Muscle of back (tissue), 11 donors: ENCODE measurements around the gene ISCA2. TPM values are rescaled to one million over a fixed set of nuclear protein-coding genes. Genes with fewer than 3 reads are reported as not detected.
A peak's percentile ranks its signal among the peaks of the same experiment; 100 is the strongest.

Experiments used
- DNase-seq, 3 donors: peaks; one replicate each; pipeline versions ENCODE4 v3.0.0 to v3.0.0-alpha.2; 2013
- polyA plus RNA-seq, 10 donors: library from polyadenylated mRNA; unstranded; fragments of 120-200 nt; gene quantifications; one replicate each; pipeline ENCODE4 v1.2.1, GENCODE V29; 2013; ENCODE audit not compliant: insufficient read length in 10 of 10

The ISCA2 gene
- polyA plus RNA-seq, 10 donors: 22.7 to 27.8 (median 25.1) TPM

DNA sequence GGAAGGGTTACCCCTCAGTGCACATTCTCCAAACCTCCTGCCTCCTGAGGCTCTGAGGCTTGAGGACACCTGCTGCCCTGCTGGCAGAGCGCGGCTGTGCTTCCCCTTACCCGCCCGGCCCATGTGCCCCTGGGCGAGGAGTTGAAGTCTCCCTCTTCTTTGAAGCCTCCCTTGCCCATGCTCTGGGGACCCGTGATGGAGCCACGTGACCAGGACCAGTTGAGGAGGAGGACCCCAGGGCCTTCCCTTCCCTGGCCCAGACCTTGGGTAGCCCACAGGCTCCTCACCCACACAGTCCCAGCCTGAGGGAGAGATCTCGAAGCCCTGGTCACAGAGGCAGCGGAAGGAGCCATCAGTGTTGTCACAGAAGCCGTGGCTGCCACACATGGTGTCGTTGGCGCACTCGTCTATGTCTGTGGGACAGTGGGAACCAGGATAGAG, 12.9 kb downstream of the ISCA2 start:
- no peak for DNase-seq

DNA sequence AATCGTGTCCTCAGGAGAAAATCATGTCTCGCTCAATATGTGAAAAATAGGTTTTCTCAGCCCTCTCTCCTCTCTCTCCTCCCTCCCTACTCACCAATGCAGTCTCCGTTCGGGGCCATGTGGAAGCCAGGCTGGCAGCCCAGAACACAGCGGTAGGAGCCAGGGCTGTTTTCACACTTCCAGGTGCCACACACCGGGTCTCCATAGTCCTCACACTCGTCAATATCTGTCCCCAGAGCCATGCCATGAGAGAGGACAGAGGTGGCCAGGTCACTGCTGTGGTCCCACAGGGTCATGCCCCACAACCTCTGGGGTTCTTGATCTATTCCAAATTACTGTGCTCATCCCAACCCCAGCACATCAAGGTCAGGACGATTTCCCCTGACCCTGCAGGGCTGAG, 13.5 kb downstream of the ISCA2 start:
- no peak for DNase-seq

DNA sequence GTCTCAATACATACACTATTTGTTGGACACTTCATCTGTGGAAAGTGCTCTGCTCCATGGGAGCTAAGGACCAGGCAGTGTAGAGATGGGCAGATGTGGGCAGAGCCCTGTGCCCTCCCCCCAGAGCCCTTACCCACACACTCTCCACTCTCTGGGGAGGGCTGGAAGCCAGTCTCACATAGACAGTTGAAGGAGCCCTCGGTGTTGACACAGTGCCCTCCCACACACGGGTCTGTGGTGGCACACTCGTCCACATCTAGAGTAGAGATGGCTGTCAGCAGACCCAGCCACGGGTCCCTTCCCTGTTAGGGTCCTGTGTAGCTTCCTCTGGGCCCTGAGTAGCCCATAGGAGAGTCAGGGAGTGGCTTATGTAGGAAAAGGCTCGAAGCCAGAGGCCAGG, 14.3 kb downstream of the ISCA2 start:
- DNase-seq: no peak

DNA sequence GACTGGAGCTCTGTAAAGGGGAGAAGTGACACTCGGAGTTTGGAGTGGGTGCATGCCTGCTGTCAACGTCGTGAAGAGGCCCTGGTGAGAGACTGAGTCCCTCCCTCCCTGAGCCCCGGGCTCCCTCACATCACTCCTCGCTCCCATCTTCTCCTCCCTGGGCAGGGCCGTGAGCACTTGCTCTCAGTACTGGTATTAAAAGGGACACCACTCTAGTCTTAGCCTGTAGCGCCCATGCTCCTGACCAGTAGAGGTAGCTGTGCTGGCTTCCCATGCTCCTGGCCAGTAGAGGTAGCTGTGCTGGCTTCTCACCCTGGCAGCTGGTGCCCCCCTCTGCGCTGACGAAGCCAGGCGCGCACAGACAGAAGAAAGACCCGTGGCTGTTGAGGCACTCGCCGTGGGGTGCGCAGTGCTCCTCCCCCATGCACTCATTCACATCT, 14.7 kb downstream of the ISCA2 start:
- no peak for DNase-seq

DNA sequence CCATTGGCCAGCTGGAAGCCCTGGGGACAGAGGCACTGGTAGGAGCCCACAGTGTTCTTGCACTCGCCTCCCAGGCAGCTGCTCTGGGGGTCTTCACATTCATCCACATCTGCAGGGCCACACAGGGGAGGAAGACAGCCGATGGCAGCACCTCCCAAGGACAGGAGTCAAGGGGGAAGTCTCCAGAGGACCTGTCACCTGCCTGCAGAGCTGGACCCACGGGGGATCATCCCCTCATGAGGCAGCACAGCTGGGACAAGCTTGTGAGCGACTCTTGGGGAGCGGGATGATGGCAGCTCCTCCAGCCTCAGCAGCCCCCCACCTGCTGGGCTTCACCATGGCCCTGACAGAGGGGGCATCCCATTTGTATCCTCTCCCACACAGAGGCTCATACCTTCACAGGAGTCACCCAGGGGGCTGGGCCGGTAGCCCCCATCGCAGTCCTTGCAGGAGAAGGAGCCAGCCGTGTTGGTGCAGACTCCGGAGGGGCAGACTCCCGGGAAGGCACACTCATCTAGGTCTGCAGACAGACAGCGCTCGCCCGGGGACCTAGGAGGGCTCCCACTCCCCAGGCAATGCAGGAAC, 15.4 kb downstream of the ISCA2 start:
- DNase-seq: no peak

DNA sequence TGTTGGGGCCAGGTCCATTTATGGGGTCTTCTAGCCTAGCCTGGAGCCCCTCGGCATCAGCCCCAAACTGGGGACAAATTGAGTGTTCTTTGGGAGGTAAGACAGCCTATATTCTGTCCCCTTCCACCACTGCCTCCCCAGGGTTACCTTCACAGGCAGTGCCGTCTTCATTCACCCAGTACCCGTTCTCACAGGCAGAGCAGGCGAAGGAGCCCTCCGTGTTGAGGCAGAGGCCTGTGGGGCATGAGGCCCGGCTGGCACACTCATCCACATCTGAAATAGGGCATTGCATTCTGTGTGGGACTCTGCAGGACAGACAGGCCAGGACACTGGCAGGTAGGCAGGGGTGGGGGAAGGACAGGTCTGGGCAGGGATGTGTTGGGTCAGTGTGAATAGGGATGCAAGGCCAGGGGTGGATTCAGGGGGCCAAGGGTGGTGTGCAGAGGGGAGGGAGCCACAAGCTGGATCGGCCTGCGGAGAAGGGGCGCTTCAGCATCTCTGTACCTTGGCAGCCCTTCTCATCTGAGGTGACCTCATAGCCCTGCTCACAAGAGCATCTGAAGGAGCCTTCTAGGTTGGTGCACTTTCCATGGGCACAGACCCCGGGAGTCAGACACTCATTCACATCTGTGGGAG, 16.1 kb downstream of the ISCA2 start:
- DNase-seq: no peak

DNA sequence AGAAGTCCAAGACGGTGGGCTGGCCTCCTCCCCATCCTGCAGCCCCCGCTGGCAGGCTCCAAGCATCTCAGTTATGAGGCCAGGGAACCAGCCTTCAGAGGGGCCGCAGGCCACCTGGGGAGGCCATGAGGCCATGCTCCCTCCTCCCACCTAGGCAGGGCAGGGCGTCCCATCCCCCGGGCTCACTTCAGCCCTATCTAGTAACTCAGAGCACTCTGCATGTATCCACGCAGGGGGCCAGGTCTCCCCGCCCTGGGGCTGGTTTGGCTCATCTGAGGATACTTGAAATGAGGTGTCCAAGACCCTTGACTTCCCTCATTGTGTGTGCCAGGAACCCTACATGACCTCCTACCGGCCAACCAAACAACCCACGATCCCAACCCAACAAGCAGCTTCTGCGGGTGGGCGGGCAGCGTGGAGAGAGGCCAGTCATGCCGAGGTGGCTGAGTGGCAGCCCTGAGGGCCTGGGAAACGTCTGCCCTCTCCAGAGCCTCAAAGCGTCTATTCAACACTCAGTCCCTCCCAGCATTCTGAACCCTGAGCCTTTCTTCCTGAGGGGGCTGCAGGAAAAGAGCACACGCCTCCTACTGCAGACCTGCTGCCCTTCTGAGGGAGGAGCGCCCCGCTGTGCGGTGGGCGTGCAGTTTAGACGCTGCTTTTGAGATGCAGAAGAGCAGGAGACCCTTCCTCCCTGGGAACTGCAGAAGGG, 16.8 kb downstream of the ISCA2 start:
- no peak for DNase-seq

DNA sequence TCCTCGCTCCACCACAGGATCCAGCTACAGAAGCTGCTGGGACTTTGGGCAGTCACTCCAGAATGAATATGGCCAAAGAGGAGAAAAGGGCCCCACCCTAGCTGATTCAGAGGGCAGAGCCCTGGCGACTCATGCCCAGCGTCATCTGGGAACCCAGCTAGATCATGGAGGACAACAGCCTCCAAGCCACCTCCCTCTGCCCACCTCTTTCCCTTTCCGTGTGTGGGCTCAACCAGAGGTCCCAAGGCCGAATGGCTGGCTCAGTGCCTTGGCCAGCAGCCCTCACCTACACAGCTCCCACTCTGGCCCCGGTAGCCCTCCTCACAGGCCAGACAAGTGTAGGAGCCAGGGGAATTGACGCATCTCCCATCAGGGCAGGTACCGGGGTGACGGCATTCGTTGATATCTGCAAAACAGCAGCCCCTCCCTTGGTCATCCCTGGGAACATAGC, 17.4 kb downstream of the ISCA2 start:
- no peak for DNase-seq

DNA sequence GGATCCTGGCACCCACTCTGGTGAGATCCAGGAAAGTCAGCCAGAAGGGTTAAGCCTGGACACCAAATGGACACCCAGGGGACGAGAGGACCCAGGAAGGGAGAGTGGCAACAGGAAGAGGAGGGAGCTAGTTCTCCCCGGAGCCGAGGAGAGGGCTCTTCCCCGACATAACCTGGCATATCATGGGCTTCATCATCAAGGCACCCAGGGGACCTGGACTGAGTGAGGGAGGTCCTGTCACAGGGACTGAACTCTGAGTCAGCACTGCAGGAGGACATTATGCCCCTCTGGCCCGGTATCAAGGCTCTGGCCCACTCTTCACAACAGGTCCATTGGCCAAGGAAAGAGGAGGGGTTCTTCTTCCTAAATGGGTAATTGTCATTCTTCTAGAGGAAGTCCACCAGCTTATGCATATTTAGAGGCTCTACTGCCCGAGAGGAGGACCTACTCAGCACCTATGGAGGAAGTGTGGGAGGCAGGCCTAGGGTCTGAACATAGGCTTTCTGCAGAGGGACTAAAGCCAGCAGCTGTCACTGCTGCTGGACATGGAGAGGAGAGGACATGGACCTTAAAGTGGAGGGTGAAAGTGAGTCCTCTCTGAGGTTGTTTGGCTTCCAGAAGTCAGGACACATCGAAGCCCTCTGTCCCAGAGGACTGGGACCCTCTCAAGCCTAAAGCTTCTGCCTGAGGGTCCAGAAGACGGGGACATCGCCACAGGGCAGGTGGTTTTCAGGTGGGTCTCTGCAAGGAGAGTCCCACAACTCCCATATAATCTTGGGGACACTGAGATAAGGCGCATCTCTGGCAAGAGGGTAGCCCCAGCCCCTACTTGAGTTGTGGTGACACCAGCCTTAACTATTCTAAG, 18.6 kb downstream of the ISCA2 start:
- DNase-seq: no peak

DNA sequence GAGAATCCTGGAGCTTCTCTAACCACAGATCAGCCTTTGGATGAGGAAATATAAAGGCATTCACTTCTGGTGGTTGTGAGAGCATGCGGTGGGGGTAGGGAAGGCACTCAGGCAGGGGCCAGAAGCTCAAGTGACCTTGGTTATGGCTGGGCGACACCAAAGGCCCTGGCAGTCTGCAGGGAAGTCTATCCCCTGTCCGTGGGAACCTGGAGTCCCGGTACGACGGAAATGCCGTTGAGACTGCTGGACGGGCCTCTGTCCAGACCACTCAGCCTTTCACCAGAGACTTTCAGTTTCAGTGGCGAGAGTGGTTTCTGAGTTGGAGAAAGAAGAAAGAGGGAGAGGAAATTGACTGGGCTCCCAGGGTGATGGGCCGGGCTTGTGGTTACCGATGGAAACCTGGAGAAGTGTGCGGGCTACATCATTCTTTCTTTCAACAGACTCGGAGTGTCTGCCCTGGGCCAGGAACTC, 20.9 kb downstream of the ISCA2 start:
- DNase-seq: peak; percentile 22 to 52 (median 27)

DNA sequence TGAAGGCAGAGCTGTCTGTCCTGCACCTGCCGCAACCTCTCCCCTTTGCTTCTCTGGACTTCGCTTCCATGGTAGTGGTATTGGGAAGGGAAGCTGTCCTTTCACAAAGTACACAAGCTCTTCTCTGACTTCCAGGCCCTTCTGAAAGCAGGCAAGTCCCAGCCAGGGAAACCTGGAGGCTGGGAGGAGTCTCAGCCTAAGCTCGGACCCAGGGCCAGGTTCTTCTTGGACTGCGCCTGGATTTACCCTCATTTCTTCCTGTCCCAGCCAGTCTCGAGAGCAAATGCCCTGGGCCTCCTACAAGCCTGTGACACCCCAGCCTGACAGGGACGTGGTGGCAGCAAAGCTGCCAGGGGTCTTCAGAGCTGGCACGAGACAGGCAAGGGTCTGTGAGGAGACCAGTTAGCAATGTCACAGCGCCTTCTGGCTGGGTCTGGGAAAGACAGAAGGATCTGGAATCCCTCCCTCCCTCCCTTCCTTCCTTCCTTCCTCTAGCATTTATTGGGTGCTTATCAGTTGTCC, 22.4 kb downstream of the ISCA2 start:
- no peak for DNase-seq

DNA sequence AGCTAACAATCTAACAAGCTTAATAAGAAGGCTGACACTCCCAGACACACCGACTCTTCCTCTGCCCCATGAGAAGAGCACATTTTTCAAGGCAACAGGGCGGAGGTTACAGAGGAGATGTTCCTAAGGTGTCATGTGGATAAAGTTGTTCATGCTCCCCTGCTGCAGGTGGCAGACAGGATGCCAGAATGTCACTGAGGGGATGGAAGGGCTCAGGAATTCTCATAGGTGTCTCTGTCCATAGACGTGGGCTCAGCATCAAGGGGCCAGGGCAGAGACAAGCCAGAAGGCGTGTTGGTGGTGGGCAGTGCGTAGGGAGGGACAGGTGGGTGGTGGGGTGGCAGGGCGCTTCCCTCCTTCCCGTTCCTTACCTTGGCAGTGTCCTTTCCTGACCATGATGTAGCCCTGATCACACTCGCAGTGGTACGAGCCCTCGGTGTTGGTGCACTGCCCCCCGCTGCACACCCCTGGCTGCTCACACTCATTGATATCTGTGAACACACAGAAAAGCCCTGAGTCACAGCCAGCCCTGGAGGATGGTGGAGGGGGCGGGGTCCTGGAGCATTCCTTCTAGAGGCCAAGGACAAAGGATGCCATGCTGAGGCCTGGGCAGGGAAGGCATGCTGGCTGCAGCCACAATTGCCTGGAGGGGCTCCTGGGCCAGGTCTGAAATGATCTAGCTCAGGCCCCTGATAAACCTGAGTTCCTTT, 23.0 kb downstream of the ISCA2 start:
- DNase-seq: no peak

DNA sequence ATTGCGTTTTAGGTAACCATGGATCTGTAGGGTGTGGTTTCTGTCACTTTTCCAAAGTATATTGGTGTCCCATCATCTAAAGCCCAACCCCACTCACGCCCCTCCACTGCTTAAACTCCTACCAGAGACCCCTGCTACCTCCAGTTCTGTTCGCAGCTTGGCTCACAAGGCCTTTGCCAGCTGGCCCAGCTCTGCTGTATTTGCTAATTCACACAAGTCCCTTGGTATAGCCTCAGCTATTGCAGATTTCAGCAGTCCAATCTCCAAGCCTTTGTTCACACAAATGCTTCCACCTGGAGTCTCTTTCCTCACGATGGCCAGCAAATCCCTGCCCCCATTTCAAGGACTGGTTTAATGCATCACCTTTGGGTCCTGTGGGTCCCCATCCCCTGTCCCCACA, 24.2 kb downstream of the ISCA2 start:
- peak in 1 of 3 donors; percentile 30 for DNase-seq

DNA sequence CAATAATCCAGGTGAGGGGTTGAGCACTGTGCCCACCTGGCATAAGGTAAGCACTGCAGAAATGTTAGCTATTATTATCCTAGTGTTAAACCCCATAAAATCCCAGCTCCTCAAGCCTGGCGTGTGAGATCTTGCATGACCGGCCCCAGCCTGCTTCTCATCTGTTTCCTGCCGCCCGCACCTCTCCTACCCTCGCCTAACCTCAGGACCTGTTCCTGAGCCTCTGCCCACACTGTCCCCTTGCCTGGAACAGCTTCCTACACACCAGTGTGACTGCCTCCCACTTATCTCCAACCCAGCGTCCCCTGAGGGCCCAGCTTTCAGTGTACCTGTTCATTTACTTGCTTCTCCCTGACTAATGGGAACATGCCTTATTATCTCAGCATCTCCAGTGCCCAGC, 24.7 kb downstream of the ISCA2 start:
- no peak for DNase-seq

DNA sequence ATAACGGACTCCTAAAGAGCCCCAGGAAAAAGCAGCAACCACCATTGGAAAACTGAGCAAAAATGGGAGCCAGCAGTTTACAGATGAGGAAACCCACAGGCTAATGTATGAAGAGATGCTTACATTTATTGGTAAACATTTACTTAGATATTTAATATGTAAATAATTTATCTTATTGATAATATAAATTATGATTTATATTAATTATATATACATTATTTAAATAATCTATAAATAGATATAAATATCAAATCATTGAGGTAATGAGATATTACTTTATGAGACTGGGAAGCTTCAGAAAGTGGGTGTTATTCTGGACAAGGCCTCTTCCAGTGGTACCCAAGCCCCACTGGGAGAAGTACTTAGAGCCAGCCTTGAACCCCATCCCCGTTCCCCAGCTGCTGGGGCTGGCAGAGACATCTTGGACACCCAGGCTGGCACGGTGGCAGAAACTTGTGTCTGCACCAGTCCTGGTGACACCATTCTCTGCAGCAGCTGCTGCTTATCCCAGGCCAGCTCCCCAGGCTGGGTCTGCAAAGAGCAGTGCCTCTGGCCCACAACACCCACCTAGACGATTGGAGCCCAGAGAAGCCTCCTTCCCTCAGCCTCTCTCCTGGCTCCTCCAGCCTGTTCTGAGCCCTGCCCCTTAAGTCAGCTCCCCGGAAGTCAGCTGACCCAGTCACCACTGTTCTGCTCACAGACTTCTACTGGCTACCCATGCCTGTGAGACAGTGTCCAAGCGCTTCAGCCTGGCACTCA, 25.9 kb downstream of the ISCA2 start:
- no peak for DNase-seq

DNA sequence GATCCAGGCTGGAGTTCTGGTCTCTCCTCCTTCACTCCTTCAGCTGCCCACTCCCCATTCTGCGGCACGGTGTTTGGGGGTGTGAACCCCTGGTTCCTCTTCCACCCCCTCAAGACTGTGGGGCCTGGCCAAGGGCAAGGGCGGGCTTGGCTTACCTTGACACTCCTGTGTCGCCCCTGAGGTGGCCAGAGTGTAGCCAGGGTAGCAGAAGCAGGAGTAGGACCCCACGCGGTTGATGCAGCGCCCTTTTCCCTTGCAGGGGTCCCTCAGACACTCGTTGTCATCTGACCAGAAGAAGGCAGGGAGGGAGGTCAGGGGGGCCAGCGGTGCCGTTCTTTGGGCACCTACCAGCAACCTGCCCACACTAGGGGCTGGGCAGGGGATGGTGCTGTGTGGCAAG, 28.2 kb downstream of the ISCA2 start:
- no peak for DNase-seq

DNA sequence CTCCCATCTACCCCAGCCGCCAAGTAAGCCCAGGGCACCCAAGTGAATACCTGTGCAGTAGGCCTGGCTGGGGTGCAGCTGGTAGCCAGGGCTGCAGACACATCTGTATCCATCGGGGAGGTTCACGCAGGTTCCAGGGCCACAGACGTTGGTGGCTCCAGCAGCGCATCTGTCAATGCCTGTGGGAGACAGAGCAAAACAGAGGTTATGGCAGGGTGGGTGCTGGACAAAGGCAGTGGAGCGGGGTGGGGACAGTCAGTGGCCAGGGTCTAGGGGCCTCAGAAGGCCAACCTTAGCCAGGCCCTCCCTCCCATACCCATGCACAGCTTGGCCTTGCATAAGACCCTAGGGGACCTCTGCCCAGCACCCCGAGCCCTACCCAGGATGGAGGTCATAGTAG, 29.2 kb downstream of the ISCA2 start:
- no peak for DNase-seq

DNA sequence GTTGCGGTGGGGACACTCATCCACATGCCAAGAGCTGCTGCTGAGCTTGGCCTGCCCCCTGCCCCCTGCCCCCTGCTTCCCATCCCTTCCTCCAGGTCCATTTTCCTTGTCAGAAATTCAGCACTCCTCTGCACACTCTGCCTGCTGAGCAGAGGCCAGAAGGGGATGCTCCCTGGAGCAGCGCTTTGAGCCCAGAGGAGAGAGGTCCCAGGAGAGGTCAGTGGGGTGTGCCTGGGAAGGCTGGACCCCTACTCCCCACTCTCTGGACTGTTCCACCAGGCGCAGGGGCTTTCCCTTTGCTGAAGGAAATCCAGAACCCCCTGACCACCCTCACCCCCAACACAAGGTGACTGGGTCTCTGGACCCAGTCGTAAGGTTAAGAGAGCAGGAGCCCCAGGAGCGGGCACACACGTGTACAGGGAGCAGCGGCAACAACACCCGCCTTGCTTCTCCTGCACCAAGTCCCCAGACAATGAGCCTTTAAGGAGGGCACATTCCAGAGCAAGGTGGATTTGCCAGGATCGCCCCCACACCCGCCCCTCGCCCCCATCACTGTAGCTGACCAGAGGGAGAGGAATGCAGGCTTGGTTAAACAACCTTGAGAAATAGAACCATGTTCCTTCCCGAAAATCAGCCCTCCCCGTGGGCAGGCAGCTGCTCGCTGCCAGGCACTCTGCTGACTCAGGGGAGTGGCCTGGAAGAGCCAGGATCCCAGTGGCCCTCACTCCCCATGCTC, 30.7 kb downstream of the ISCA2 start:
- no peak for DNase-seq

DNA sequence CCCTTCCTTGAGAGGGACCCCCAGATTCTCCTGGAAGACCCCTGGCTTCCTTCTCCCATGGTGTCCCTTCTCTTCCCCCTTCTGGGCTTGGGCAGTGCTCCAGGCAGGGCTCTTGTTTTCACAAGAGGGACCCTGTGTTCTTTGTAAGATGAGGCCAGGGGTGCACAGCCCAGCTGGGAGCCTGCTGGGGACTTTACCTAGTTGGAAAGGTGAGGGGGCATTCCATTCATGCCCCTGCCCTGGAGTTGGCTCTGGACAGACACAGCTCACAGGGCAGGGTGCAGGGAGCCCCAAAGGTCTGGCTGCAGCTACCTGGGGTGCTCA, 31.2 kb downstream of the ISCA2 start:
- no peak for DNase-seq

DNA sequence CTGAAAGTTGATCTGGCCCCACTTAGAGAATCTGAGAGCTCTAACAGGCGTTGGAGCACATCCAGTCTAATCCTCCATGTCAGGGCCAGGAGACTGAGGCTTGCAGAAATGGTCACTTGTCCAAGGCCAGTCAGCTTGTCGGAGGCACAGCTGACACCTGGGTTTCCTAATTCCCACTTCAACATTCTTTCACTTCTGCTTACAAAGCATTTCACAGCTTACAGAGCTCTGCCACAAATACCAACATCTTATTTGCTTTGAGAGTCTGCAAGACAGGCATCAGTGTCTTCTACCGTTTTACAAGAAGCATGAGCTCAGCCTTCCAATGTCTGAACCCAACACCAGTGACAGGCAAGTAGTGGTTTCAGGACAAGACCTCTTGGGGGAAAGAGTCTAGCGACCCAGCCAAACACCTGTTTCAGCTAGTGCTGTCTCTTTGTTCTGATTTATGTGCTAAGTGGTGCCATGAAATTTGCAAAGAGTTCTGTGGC, 31.8 kb downstream of the ISCA2 start:
- DNase-seq: peak in 2 of 3 donors; percentile 36 to 64
